ENCODE measurements around the gene PRKN.

Gene PRKN

DNA sequence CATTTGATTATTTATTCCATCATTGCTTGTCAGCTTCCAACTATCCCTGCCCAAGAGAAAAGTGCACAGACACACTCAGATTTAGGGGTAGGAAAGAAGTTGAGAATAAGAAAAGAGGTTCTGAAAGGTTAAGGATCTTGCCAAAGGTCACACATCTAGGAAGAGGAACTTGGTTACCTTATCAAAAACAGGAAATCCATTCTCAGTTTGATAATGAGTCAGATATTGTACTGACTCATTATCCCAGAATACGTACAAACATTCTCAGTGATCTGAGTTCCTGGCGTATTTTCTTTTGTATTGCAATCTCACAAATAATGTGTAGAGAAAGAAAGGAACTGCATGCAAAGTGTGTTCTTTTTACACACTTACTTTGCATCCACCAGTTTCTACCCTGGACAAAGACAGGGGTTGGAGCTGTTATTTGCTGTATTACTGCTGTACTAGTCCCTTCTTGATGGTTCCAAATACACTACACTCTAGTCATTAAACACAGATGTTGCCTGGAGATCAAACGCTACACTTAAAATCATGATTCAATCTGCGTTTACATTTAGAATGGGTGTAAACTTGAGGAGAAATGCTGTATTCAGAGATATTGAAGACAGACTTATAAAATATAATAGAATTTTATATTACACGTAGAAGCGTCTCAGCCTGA, 545.7 kb downstream of the PRKN start:
- no peak for TF ChIP-seq EZH2 (IDR thresholded peaks at IDR 0.05; ENCODE audit: borderline replicate concordance, low read depth, low read length, severe bottlenecking)
- TF ChIP-seq, protein P1, sequence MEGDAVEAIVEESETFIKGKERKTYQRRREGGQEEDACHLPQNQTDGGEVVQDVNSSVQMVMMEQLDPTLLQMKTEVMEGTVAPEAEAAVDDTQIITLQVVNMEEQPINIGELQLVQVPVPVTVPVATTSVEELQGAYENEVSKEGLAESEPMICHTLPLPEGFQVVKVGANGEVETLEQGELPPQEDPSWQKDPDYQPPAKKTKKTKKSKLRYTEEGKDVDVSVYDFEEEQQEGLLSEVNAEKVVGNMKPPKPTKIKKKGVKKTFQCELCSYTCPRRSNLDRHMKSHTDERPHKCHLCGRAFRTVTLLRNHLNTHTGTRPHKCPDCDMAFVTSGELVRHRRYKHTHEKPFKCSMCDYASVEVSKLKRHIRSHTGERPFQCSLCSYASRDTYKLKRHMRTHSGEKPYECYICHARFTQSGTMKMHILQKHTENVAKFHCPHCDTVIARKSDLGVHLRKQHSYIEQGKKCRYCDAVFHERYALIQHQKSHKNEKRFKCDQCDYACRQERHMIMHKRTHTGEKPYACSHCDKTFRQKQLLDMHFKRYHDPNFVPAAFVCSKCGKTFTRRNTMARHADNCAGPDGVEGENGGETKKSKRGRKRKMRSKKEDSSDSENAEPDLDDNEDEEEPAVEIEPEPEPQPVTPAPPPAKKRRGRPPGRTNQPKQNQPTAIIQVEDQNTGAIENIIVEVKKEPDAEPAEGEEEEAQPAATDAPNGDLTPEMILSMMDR (IDR thresholded peaks at IDR 0.05; ENCODE audit: borderline replicate concordance, extremely low read depth, low read length, poor library complexity, severe bottlenecking) = no peak
- Histone ChIP-seq H3K9ac (ENCODE audit: low read depth, low read length) (no peak overlapping the region), H3K27ac (ENCODE audit: low read length) (no peak overlapping the region), H3K4me3 (ENCODE audit: low read depth in 1 of 2, low read length in 2 of 2) (no peak overlapping the region), H2AFZ (ENCODE audit: low read depth, low read length) (no peak overlapping the region), H4K20me1 (ENCODE audit: insufficient read depth, low read length) (no peaks in the 10 kb centered on the region), H3K4me2 (ENCODE audit: insufficient read depth, low read length) (no peak overlapping the region), H3K79me2 (ENCODE audit: insufficient read depth, low read length) (no peaks in the 10 kb centered on the region), H3K27me3 (ENCODE audit: insufficient read depth, low read length, poor library complexity) (no peaks in the 10 kb centered on the region), H3K9me3 (ENCODE audit: insufficient read depth, low read length, severe bottlenecking) (no peaks in the 10 kb centered on the region), H3K4me1 (ENCODE audit: insufficient read depth, low read length) (no peaks in the 10 kb centered on the region), H3K36me3 (ENCODE audit: insufficient read depth, low read length) (no peaks in the 10 kb centered on the region)
- ATAC-seq (ENCODE audit: insufficient read depth, low read depth) = no peak
- no peak for DNase-seq

GRCh38 chr6:162181111-162181510, 546.5 kb downstream of the PRKN start:
- DNase-seq (no peak), ATAC-seq (ENCODE audit: insufficient read depth, low read depth) (no peak)
- Histone ChIP-seq H3K9me3 (ENCODE audit: insufficient read depth, low read length, severe bottlenecking) (no peaks in the 10 kb centered on the region), H2AFZ (ENCODE audit: low read depth, low read length) (no peak overlapping the region), H3K27me3 (ENCODE audit: insufficient read depth, low read length, poor library complexity) (no peaks in the 10 kb centered on the region), H3K4me3 (ENCODE audit: low read depth in 1 of 2, low read length in 2 of 2) (no peak overlapping the region), H3K9ac (ENCODE audit: low read depth, low read length) (no peak overlapping the region), H3K4me1 (ENCODE audit: insufficient read depth, low read length) (no peaks in the 10 kb centered on the region), H3K27ac (ENCODE audit: low read length) (no peak overlapping the region), H4K20me1 (ENCODE audit: insufficient read depth, low read length) (no peaks in the 10 kb centered on the region), H3K36me3 (ENCODE audit: insufficient read depth, low read length) (no peaks in the 10 kb centered on the region), H3K4me2 (ENCODE audit: insufficient read depth, low read length) (no peak overlapping the region), H3K79me2 (ENCODE audit: insufficient read depth, low read length) (no peaks in the 10 kb centered on the region)
- TF ChIP-seq, protein P1 (IDR thresholded peaks at IDR 0.05; ENCODE audit: borderline replicate concordance, extremely low read depth, low read length, poor library complexity, severe bottlenecking) = no peak
- no peak for TF ChIP-seq EZH2 (IDR thresholded peaks at IDR 0.05; ENCODE audit: borderline replicate concordance, low read depth, low read length, severe bottlenecking)

DNA sequence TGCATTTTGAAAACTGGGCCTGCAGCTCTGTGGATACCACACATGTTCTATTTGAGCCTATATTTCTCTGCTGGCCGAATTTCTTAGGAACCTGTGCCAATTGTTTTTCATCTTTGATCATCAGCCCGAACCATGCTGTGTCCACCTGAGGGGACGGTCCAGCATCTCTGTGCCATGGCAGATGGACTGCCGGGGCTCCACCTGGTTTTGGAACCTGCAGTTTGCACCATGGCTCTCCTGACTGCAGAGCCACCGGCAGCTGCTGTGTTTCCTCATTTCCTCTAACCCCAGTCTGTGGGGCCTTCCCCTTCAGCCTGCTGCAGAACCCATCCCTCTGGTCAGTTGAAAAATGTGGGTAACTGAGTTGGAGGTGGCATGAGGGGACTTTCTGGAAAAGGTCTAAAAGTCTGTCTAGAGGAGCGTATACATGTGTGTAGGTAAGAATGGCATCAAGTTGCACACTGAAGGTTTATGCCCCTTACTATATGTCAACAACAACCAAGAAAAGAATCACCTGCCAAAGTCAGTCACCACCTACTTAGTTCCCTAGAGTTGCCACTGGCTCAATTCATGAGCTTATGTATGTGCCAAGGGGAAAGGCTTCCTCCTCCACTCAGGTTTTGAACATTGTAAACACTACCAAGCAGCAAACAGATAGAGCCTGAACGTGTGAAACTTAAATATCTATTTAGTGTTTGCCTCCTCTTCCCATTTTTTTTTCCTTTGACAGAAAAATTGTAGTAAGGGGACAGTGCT, 548.2 kb downstream of the PRKN start:
- H3K9ac ChIP-seq (ENCODE audit: low read depth, low read length) = no peak overlapping the region
- DNase-seq (no peak), ATAC-seq (ENCODE audit: insufficient read depth, low read depth) (no peak)
- no peaks in the 10 kb centered on the region for H3K4me1 ChIP-seq (ENCODE audit: insufficient read depth, low read length)
- no peaks in the 10 kb centered on the region for H3K27me3 ChIP-seq (ENCODE audit: insufficient read depth, low read length, poor library complexity)
- no peaks in the 10 kb centered on the region for H3K36me3 ChIP-seq (ENCODE audit: insufficient read depth, low read length)
- H3K27ac ChIP-seq (ENCODE audit: low read length) = no peak overlapping the region
- H2AFZ ChIP-seq (ENCODE audit: low read depth, low read length) = no peak overlapping the region
- no peaks in the 10 kb centered on the region for H4K20me1 ChIP-seq (ENCODE audit: insufficient read depth, low read length)
- no peaks in the 10 kb centered on the region for H3K79me2 ChIP-seq (ENCODE audit: insufficient read depth, low read length)
- TF ChIP-seq, protein P1 (IDR thresholded peaks at IDR 0.05; ENCODE audit: borderline replicate concordance, extremely low read depth, low read length, poor library complexity, severe bottlenecking) = no peak
- no peak for TF ChIP-seq EZH2 (IDR thresholded peaks at IDR 0.05; ENCODE audit: borderline replicate concordance, low read depth, low read length, severe bottlenecking)
- H3K4me2 ChIP-seq (ENCODE audit: insufficient read depth, low read length) = no peak overlapping the region
- H3K4me3 ChIP-seq (ENCODE audit: low read depth in 1 of 2, low read length in 2 of 2) = no peak overlapping the region
- no peaks in the 10 kb centered on the region for H3K9me3 ChIP-seq (ENCODE audit: insufficient read depth, low read length, severe bottlenecking)

All from DND-41 (cell line).